HFFc6 (cell line): Measurements from ENCODE around the gene RFX5. TPM values are rescaled to one million over a fixed set of nuclear protein-coding genes. Genes with fewer than 3 reads are reported as not detected.
A peak's percentile ranks its signal among the peaks of the same experiment; 100 is the strongest.

Experiments
- DNase-seq: peaks from one replicate; pipeline ENCODE4 v3.0.0-alpha.2; 2018
- H3K27ac Mint-ChIP-seq: 2 replicates; pipeline ENCODE4 v1.8.0; 2020; ENCODE audit warnings: mild to moderate bottlenecking, mixed read lengths
- H3K27me3 Mint-ChIP-seq: 2 replicates; pipeline ENCODE4 v1.8.0; 2021; ENCODE audit warnings: mild to moderate bottlenecking, moderate library complexity, mixed read lengths; ENCODE audit not compliant: insufficient read depth
- H3K36me3 Mint-ChIP-seq: 2 replicates; pipeline ENCODE4 v1.8.0; 2021; ENCODE audit warnings: low read depth, mixed read lengths
- H3K4me1 Mint-ChIP-seq: 2 replicates; pipeline ENCODE4 v1.8.0; 2020; ENCODE audit warnings: low read depth, mixed read lengths
- H3K4me3 Mint-ChIP-seq: 2 replicates; pipeline ENCODE4 v1.8.0; 2020; ENCODE audit warnings: mild to moderate bottlenecking, moderate library complexity, mixed read lengths
- H3K9me3 Mint-ChIP-seq: 2 replicates; pipeline ENCODE4 v1.8.0; 2020; ENCODE audit warnings: mild to moderate bottlenecking, mixed read lengths
- CTCF ChIP-seq: fragments of 200-600 bp; sonication (generic); IDR thresholded peaks from 2 replicates; pipeline ENCODE4 v1.5.0; 2021; ENCODE audit warnings: antibody characterized with exemption, mild to moderate bottlenecking
- total RNA-seq, 6 experiments: library from RNA; stranded (reverse); fragmentation: NEBNext Ultra II Directional; extraction: Animal tissue kit (Norgen Biotek cat#: 25700); gene quantifications; 2 replicates in 1 of 6; 3 replicates in 5 of 6; pipeline ENCODE4 v1.2.3, GENCODE V29; 2021

Gene RFX5
- total RNA-seq, 6 experiments from 2014 or later: 32.1 to 39.0 (median 35.7) TPM

- Mint-ChIP-seq H3K4me3 (peak overlapping the region; percentile 96), H3K27ac (peak overlapping the region; percentile 96), H3K9me3 (peaks cover 10% of the 10 kb centered on the region), H3K4me1 (peaks cover 25% of the 10 kb centered on the region), H3K36me3 (peaks cover 14% of the 10 kb centered on the region), H3K27me3 (no peaks in the 10 kb centered on the region; the same call in 1 of the 2 replicates)
- no peak for DNase-seq
- no peak for TF ChIP-seq CTCF
Observed at GRCh38 chr1:151347523-151348246, 633 bp upstream of the RFX5 start.

GRCh38 chr1:151346082-151346768, 827 bp downstream of the RFX5 start:
- Mint-ChIP-seq H3K4me1 (peaks cover 26% of the 10 kb centered on the region), H3K9me3 (no peaks in the 10 kb centered on the region), H3K27me3 (no peaks in the 10 kb centered on the region), H3K27ac (peak overlapping the region; percentile 96), H3K36me3 (peaks cover 8% of the 10 kb centered on the region), H3K4me3 (peak overlapping the region; percentile 96)
- no peak for DNase-seq
- no peak for TF ChIP-seq CTCF

GRCh38 chr1:151344291-151344690, 2.8 kb downstream of the RFX5 start:
- H3K9me3 Mint-ChIP-seq: no peaks in the 10 kb centered on the region
- no peaks in the 10 kb centered on the region for H3K27me3 Mint-ChIP-seq
- H3K4me1 Mint-ChIP-seq: peaks cover 33% of the 10 kb centered on the region
- no peak for DNase-seq
- TF ChIP-seq CTCF: no peak
- H3K27ac Mint-ChIP-seq: no peak overlapping the region
- H3K4me3 Mint-ChIP-seq: no peak overlapping the region
- H3K36me3 Mint-ChIP-seq: peaks cover 8% of the 10 kb centered on the region

- Mint-ChIP-seq H3K4me3 (no peak overlapping the region), H3K27me3 (no peaks in the 10 kb centered on the region), H3K36me3 (peaks cover 8% of the 10 kb centered on the region), H3K9me3 (no peaks in the 10 kb centered on the region), H3K4me1 (peaks cover 33% of the 10 kb centered on the region), H3K27ac (no peak overlapping the region)
- DNase-seq: no peak
- TF ChIP-seq CTCF: no peak
Observed at GRCh38 chr1:151343587-151343986, 3.5 kb downstream of the RFX5 start.

- TF ChIP-seq CTCF: no peak
- Mint-ChIP-seq H3K4me3 (no peak overlapping the region), H3K9me3 (no peaks in the 10 kb centered on the region), H3K27ac (no peak overlapping the region), H3K27me3 (no peaks in the 10 kb centered on the region), H3K4me1 (peaks cover 26% of the 10 kb centered on the region), H3K36me3 (peaks cover 8% of the 10 kb centered on the region)
- DNase-seq: no peak
Observed at GRCh38 chr1:151342569-151342968, 4.5 kb downstream of the RFX5 start.
